Hepatocyte (in vitro differentiated cells): Measurements from ENCODE around the gene USP20.

Source experiments
- EZH2 ChIP-seq: fragments of 200-600 bp; sonication (generic); IDR thresholded peaks from 2 replicates; pipeline ENCODE4 v1.6.1; 2016; ENCODE audit warnings: antibody characterized with exemption, mild to moderate bottlenecking, borderline replicate concordance
- TF ChIP-seq, protein P1 (sequence below): fragments of 200-600 bp; sonication (generic); IDR thresholded peaks from 2 replicates; pipeline ENCODE4 v1.5.1; 2016; ENCODE audit warnings: antibody characterized with exemption, mild to moderate bottlenecking; ENCODE audit not compliant: poor library complexity

DNA sequence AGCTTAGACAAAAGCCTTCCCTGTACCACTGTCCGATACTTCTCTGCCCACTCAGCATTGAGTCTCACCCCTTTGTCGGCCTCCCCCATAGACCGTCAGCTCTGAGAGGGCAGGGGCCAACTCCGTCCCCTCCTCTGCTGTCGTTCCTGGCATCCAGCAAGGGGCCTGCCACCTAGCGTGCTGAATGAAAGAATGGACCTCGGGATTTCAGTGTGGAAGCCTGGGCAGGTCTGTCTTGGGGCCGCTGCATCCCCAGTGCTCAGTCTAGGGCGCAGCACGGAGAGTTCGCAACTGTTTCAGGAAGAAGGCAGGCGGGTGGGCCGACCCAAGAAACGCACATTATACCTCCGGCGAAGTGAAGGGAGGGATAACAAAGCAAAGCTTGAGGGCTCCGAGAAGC is 33.8 kb upstream of the USP20 start:
- TF ChIP-seq, protein P1, sequence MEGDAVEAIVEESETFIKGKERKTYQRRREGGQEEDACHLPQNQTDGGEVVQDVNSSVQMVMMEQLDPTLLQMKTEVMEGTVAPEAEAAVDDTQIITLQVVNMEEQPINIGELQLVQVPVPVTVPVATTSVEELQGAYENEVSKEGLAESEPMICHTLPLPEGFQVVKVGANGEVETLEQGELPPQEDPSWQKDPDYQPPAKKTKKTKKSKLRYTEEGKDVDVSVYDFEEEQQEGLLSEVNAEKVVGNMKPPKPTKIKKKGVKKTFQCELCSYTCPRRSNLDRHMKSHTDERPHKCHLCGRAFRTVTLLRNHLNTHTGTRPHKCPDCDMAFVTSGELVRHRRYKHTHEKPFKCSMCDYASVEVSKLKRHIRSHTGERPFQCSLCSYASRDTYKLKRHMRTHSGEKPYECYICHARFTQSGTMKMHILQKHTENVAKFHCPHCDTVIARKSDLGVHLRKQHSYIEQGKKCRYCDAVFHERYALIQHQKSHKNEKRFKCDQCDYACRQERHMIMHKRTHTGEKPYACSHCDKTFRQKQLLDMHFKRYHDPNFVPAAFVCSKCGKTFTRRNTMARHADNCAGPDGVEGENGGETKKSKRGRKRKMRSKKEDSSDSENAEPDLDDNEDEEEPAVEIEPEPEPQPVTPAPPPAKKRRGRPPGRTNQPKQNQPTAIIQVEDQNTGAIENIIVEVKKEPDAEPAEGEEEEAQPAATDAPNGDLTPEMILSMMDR: no peak
- TF ChIP-seq EZH2: no peak
